T-helper 1 cell (primary cell): ENCODE data around the gene OPRL1.
A peak's percentile ranks its signal among the peaks of the same experiment; 100 is the strongest.

ENCODE experiments used
- DNase-seq, 5 donors: peaks; one replicate each; pipeline ENCODE4 v3.0.0-alpha.2; 2012 to 2020

OPRL1 gene

DNA sequence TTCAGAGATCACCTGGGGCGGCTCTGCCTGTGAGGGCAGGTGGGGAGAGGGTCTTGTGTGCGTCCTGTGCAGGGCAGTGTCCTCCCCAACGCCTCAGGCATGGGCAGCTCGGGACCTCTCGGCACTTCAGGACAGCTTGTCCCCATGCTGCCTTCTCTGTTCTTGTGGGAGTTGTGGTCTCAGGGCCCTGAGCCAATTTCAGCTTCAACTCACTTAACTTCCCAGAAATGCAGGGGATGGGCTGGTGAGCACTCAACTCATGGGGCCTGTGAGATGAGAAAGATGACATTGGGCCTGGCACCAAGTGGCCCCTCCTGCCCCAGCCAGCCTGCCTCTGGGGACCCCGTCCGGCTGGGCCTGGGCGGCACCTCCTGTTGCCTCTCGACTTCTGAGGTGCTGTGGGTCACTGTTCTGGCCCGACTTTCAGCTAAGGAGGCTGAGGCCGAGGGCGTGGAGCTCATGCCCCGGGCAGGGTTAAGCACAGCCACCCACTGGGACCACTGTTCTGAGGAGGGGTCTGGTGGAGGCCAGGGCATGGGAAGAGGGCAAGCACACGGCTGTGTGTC lies 7.3 kb upstream of the OPRL1 start:
- no peak for DNase-seq

DNA sequence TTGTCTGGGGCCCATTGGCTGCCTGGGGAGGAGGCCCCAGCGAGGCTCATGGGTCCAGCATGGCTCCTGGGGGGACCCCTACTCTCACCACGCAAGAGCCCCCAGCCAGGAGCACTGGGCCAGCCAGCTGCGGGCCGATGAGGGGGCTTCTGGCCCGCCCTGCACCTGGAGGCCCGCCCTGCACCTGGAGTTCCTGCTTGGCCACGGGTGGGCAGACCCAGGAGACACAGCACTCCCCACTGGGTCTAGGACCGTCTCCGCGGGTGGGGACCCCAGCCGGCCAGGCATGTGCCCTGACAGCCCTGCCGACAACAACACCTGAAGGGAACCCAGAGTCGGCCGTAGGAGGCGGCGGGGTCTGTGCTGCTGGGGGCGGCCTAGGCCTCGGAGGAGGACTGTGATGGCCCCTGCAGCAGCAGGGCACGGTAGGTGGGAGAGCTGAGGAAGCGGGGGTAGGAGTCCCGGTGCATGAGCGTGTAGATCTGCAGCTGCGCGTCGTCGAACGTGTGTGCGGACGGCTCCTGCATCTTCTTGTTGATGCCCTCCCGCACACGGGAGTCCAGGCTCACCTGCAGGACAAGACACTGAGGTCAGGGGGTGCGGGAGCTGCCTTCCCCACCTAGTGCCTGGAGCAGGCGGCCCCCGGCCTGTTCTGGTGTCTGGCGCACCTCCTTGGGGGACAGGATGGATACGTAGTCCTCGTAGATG lies 6.3 kb upstream of the OPRL1 start:
- no peak for DNase-seq

DNA sequence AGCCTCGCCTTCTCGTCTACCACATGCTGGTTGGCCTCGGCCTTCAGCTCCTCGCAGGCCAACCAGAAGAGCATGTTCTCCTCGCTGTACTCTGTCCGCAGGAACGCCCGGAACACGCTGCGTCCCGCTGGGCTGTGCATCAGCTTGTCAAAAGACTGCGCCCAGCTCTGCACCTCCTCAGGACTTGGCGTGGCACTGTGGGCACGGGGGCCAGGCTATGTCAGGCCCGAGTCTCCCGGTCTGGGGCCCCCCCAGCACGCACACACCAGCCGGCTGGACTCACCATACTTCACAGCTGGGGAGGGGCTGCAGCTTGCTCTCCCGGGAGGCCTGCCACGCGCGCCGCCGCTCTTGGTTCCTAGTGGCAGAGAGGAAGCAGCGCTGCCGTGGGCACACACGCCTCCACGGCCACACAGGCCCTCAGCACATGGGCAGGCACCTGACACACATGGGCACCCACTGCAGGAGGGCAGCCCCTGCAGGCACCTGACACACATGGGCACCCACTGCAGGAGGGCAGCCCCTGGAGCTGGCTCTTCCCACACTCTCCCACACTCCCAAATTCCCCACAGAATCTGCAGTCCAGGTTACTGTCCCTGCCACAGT lies 5.6 kb upstream of the OPRL1 start:
- no peak for DNase-seq

DNA sequence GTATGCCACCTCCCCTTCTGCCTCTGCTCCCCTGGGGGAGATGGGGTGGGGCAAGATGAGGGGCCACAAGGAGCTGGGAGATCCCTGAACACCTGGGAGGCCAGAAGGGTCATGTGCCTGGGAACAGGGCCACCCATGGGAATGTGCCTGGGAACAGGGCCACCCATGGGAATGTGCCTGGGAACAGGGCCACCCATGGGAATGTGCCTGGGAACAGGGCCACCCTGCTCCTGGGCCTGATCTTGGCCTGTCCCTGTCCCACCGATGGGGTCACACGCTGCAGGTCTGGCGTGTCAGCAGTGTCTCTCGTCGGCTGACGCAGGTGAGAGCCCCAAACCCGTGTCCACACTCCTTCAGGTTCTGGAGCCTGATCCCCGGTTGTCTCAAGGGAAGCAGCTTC lies 4.9 kb upstream of the OPRL1 start:
- DNase-seq = no peak

DNA sequence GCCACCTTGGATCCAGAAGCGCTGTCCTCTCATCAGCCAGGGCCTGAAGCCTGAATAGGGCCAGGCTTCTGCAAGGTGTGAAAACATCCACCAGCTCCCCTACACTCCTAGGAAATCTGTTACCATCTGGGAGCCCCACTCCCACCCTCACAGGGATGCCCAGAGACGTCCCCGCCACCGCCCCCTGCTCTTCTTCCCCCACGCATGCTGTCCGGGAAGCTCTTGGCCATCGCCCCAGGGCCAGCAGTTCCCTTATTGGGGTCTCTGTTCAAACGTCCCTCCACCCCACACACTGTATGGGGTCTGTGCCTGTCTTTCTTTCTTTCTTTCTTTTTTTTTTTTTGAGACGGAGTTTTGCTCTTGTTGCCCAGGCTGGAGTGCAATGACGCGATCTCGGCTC lies 4.3 kb upstream of the OPRL1 start:
- no peak for DNase-seq

DNA sequence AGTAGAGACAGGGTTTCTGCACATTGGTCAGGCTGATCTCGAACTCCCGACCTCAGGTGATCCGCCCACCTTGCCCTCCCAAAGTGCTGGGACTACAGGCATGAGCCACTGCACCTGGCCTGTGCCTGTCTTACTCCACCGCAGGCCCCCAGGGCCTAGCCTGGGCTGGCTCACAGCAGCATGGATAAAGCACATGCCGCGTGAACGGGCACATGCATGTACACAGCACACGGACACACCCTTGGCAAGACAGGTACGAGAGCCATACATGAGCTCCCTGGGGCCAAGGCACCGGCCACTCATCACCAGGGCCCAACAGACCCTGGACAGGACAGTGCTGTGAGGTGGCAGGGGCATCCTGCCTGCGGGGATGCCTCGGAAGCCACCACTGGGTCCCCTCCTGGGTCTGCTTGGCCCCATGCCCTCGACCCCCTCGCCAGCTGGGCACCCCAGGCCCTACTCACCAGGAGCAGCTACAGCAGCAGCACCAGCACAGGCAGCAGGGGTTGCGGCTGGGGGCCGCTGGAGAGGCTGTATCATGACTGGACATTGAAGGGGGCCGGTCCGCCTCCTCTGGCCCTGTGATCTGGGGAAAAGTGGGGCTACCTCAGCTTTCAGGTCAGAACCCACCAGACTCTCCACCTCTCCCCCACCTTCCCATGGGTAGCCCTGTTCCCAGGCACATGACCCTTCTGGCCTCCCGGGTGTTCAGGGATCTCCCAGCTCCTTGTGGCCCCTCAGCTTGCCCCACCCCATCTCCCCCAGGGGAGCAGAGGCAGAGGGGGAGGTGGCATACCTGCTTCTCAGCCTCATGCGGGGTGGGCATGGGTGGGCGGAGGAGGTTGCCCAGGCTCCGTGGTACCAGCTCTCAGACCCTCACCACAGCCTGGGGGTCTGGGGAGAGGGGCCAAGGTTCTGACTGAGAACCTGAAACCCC lies 3.6 kb upstream of the OPRL1 start:
- no peak for DNase-seq

DNA sequence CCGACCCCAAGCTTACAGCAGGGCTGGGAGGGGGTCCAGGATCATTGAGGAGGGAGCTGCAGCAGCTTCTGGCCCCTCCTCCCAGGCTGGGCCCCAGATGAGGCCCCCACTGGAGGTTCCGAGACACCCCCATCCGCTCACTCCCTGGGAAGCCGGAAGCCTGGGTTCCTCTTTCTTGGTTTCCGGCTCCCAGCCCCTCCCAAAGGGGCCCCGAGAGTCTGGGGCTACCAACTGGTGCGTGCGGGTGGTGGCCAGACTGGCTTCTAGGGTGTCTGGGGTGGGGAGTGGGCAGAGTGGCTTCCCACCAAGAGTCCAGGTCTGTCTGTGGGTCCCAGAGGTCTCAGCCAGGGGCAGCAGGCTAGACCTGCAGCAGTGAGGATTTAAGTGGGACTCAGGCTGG lies 2.8 kb upstream of the OPRL1 start:
- peak in 2 of 5 donors; percentile 25 to 51 for DNase-seq

DNA sequence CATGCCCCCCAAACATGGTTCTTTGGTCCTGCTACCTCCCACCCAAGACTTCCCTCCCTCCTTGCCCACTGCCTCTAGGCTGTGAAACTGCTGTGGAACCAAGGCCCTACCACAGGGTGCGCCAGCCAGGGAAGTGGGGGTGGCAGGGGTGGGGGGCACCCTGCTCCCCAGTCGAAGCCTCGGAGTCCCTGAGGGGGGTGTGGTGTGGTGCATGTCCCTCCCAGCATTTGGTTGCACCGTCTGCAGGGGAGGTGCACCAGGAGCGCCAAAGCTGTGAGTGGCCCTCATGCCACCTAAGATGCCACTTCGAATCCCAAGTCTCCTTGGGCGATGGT lies 2.4 kb upstream of the OPRL1 start:
- DNase-seq = no peak

DNA sequence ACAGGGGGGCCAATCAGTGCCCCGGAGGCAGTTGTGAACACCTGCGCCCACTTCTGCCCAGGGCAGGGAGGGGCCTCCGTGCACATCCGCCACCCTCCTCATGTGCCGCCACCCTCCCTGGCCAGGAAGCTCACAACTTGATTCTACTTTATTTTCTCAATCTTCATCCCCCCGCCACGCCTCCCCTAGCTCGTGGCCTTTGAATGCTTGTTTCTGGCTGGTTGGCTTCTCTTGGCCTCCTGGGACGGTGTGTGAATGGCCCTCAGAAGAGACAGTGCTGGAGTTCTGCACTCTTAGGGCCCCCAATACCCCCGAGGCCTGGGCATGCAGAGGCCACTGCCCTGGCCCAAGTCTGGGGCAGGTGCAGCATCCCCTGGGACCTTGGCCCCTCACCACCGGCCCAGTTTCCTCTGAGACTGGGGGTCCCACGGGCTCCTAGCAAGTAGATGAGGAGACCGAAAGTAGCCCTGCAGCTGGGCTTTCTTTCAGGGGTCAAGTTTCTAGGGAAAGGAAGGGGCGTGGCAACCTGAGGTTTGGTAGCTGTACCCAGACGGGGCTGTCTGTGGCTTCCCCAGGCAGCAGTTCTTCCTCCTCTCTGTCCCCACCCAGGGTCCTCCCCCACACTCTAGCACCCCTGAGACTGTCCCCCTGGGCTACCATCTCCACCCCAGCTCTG lies 1.9 kb upstream of the OPRL1 start:
- DNase-seq = peak; percentile 39 to 84 (median 55)

DNA sequence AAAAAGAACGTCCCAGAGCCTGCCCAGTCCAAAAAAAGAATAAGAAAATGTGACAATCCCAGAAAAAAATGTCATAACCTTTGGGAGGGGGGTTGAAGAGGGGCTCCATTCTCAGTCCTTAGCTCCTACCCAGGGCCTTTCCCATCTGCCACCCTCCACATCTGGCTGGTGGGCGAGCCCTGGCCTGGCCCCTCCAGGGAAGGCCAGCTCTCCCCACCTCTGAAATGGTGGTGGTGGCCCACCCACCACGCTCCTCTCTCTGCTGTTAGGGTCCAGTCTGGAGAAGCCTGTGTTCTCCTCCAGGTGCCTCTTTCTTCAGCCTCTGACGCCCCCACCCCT lies 979 bp upstream of the OPRL1 start:
- DNase-seq = no peak

DNA sequence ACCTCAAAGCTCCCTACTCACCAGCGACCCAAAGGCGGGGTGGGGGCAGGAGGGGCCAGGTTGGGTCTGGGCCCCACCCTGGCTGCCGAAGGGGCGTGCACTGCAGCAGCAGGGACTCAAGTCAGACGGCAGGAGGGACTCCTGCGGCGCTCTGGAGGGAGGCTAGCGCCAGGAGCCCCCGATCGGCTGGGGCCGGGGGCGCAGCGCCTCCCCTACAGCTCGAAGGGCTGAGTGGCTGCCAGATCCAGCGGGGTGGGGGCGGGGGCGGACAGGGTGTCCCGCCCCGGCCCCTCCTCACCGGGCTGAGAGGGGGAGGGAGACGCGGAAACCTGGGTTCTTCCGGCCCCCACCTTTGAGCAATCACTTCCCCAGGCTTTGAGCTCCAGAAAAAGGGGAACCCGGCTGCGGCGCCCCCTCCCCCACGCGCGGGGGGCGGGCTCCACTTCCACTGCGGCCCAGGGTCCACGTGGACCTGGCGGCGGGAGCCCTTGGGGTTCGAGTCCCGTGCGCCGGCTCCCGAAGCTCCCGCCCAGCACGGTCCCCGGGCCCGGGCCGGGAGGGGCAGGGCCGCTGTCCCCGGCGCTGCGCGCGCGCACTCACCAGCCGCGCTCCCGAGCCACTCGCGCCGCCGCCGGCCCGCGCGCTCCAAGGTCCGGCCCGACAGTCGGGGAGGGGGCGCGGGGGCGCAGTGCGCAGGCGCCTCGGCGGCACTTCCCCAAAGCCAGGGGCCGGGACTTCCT lies 439 bp upstream of the OPRL1 start, which contains the start of gene RGS19:
Gene RGS19 (minus strand): TSS at position 246 of the 740 bp plus-strand sequence. CDS start 2,632 bp downstream, outside the sequence.
- DNase-seq = peak; percentile 59 to 78 (median 64)

DNA sequence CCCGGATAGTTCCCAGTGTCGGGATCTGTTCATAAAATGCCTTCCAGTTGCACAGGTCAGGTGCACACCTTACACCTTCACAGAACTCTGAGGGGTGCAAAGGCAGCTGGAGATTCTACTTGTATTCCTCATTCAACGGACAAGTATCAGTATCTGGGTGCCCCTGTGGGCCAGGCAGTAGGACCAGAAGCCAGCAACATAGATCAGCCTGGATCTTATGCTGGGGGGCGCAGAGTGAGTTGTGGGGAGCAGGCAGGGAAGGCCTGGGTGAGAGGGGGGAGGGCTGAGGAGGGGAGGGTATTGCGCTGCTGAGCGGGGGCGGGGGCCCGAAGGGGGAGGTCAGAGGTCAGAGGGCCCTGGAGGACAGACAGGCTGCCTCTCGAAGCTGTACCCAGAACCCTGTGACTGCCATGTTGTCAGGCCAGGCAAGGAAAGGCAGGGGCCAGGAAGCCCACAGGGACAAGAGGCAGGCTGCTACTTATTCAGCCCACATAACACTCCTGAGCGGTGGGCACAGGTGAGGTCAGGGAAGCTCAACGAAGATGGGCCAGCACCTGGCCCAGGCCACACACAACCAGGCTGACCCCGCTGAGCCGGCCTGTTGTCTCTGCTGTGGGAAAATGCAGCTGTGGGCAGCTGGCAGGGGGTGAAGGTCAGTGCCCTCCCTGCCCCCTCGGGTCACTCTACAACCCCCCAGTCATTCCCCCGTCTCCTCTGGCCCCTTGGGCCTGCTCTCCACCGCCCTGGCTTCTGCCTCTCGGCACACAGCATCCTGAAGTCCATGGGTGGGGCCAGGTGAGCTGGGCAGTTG lies 1.1 kb downstream of the OPRL1 start:
- no peak for DNase-seq

DNA sequence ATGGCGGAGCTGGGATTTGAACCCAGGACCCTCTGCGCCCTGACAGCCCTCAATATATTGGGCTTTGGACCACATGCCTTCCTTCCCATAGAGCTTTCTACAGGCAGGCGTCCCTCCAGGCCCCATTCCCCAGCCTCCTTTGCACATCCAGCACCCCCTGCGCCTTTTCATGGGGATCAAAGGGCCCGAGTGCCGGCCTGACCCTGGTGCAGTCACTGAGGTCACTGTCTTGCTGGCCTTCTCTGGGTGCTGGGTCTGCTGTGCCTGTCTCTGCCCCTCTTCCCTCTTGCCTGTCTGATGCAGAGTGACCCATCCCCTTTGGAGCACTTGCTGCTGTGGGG lies 1.7 kb downstream of the OPRL1 start:
- no peak for DNase-seq

DNA sequence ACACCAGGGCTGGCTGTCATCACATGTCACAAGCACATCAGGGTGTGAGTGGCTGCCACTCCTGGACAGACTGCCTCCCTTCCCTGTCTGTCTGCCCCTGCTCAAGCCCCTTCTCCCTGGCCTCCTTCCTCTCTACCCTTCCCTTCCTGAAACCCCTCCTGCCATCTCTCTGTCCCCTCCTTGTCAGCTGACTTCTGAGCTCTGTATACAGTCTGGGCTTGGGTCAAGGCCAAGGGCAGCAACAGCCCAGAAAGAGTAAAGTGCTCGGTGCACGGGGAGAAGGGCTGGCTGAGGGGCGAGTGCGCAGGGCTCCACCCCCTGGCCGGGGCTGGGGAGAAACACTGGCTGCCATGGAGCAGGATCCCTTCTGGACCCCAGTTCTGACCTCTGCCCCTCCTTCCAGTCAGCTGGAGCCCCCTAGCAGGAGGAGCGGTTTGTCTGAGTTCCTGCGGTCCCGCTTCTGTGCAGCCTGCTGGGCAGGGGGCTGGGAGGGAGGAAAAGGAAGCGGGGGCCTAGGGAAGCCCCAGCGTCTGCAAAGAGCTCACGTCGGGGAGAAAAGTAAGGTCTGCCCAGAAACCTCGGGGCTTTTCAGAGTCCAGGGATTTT lies 2.3 kb downstream of the OPRL1 start:
- DNase-seq = no peak

DNA sequence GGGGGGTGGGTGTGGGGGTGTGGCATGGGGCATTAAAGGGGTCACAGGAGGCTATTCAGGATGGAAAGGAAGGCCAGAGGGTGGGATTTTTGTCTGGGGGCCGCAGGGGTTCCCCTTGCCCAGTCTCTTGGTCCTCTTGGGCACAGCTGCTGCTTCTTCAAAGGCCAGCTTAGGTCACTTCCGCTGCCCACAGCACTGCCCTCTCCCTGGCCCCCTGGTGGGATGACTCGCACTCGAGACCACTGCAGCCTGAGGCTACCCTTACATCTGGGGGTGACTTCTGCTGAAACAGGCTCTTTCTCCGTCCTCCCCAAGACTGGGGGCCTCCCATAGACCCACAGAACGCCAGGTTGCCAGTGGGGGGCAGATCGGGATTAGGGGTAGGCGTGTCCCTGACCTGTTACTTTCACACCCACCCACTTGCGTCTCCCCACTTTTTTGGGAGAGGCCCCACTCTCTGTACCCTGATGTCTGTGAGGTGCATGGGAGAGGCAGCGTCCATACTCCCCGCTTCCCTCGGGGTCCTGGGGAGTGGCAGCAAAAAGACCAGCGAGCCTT lies 3.0 kb downstream of the OPRL1 start:
- DNase-seq = no peak

DNA sequence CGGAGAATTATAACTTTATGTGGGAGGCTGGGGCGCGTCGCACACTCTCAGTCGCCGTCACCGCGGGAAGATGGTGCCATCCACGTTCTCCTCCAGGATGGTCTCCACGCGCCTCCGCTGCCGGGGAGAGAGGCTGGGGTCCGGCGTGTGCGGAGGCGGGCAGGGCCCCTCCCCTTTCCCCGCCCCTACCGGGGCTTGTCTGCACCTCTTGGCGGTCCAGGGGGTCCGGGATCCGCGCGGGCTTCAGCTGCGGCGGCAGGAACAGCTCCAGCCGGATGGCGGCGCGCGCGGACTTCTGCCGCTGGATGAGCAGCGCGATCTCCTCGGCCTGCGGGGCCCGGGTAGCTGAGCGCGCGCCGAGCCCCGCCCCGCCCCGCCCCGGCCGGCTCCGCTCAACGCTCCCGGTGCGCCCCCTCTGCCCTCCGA lies 3.5 kb downstream of the OPRL1 start:
- peak; percentile 40 to 75 (median 58) for DNase-seq

DNA sequence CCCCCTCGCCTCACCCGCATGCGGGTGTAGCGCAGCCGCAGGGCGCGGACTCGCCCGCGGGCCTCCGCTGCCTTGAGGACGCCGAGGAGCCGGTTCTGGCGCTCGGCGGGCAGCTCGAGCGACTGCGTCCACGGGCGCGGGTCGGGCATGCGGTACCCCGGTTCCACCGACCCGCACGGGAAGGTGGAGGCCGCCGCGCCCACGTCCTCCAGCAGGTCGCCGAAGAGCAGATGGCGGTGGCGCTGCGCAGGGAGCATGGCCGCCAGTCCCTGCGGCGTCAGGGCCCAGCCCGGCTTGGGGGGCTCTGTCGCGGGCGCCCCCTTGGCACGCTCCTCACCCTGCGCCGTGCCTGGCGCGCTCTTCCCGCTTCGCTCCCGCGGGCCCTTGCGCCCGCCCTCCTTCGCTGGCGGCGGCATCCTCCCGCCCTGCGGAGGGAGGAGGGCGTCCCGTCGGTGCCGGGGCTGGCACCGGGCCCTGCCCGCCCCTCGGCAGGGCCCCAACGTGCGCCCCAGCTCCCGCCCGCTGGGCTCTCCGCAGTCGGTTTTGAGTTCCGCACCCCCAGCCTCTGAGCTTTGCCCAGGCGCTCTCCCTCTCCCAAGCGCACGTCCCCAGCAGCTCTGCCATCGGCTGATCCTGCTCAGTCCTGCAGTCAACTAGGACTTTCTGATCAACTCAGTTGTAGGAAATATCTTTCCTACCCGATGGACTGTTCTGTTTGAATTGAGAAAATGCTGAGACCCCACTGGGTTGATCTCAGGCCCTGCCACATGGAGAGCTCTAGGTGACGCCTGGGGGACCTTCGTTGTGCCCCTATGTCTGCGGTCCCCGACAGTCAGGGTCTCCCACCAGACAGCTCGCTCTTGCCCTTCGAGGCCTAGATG lies 4.2 kb downstream of the OPRL1 start, which contains the start of gene LKAAEAR1:
Gene LKAAEAR1 (minus strand): TSS at position 595 of the 881 bp plus-strand sequence. CDS start 179 bp downstream, at position 416.
- no peak for DNase-seq

DNA sequence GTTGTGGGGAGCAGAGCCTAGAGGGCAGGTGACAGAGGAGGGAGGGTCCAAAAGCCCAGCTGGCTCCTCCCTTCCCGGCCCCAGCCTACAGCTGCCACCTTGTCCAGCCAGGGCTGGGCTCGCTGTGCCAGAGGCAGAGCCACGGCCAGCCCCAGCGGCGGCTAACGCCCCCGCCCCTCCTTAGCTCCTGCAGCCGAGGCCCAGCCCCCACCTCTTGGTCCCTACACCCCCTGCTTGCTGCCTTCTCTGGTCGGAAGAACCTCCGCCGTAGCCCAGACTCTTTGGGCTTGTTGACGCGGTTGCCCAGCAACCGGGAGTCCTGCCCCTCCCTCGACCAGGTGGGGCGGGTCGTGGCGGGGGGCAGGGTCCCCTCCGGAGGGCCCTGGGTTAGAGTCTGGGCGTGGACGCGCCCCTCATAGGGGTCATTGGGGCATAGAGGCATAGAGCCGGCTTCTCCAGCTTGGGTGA lies 4.8 kb downstream of the OPRL1 start:
- DNase-seq = no peak

DNA sequence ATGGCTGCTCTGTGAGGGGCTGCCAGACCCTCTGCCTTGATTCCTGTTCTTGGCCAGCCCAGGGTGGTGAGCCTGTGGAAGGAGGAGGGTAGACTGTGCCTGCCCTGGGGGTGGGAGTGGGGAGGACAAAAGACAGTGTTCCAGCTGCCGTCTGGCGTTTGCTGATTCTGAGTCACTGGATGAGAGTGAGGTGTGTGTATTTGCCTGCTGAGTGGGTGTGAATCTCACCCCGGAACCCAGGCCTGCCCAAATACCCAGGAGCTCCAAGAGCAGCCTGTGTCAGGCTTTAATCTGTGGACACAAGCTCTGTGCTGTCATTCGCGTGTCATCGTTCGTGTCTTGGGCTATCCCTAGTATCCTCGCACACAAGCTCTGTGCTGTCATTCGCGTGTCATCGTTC lies 6.9 kb downstream of the OPRL1 start:
- DNase-seq = no peak
